ENCODE measurements around the gene TMEM127. TPM values are rescaled to one million over a fixed set of nuclear protein-coding genes. Genes with fewer than 3 reads are reported as not detected.
A peak's percentile ranks its signal among the peaks of the same experiment; 100 is the strongest.

The TMEM127 gene, protein sequence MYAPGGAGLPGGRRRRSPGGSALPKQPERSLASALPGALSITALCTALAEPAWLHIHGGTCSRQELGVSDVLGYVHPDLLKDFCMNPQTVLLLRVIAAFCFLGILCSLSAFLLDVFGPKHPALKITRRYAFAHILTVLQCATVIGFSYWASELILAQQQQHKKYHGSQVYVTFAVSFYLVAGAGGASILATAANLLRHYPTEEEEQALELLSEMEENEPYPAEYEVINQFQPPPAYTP
- total RNA-seq, result 10 to 100 TPM; 20.1 to 38.4 (median 24.9) TPM
- 10 to 100 TPM in 1 of 2 donors, 1 to 10 TPM in 1; 8.2 to 12.6 TPM for polyA plus RNA-seq

DNA sequence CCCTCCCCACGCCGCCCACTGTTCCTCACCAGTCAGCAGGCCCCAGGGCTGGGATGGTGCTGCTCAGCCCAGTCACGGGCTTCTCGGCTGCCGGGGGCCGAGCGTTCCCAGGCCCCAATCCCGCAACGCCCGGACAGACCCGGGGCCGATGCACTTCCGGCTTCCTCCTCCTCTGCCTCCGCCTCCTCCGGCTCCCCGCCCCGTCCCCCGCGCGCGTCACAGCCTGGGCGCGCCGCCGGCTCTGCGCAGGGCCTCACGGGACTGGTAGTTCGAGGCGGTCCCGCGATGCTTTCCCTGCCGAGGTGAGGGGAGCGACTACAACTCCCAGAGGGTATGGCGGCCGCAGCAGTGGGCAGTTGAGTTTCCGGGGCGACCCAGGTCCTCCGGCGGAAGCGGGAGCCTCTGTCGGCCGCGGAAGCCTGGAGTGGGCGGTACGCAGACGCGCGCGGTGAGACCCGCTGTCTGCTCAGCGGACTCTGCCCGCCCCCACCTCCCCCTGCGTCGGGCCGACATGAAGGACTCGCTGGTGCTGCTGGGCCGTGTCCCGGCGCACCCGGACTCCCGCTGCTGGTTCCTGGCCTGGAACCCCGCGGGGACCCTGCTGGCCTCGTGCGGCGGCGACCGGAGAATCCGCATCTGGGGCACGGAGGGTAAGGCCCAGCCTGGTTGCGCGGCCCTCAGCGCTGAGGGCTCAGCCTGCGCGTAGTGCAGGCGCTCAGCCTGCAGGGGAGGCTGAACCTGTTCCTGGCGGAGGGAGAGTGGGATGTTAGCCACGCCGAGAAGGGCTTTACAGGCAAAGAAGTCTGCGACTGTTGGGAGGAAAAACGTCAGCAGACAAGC is at the start of gene TMEM127, which contains the start of gene CIAO1:
Gene TMEM127, minus strand, starts transcription at position 158 of the 840 bp plus-strand sequence. CDS start 616 bp downstream, outside the sequence.
Gene CIAO1, plus strand, starts transcription at position 386 of the 840 bp plus-strand sequence. Its CDS starts 126 bp downstream, at position 512.
- Histone ChIP-seq H3K27ac (peak within 1 kb of the TSS; percentile 61 to 84 (median 74)), H3K9me3 (no peaks in the 10 kb centered on the region), H3K36me3 (peaks cover 9 to 23% (median 9%) of the 10 kb centered on the region in 3 donors), H3K27me3 (no peaks in the 10 kb centered on the region), H3K4me3 (peak within 1 kb of the TSS; percentile 87 to 99 (median 97)), H3K4me1 (peaks cover 18 to 37% (median 25%) of the 10 kb centered on the region in 3 donors)
- TF ChIP-seq, protein P1, sequence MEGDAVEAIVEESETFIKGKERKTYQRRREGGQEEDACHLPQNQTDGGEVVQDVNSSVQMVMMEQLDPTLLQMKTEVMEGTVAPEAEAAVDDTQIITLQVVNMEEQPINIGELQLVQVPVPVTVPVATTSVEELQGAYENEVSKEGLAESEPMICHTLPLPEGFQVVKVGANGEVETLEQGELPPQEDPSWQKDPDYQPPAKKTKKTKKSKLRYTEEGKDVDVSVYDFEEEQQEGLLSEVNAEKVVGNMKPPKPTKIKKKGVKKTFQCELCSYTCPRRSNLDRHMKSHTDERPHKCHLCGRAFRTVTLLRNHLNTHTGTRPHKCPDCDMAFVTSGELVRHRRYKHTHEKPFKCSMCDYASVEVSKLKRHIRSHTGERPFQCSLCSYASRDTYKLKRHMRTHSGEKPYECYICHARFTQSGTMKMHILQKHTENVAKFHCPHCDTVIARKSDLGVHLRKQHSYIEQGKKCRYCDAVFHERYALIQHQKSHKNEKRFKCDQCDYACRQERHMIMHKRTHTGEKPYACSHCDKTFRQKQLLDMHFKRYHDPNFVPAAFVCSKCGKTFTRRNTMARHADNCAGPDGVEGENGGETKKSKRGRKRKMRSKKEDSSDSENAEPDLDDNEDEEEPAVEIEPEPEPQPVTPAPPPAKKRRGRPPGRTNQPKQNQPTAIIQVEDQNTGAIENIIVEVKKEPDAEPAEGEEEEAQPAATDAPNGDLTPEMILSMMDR (IDR thresholded peaks at IDR 0.05), result peak in 1 of 4 donors; percentile 8
- no peak for FAIRE-seq
- intact Hi-C loops (cut with DNase I), result loop anchor here in 2 of 3 donors (10.0 kb wide), 1 partner anchor 61 kb away; the partner anchor contains the start of gene STARD7 (in 2 of the 2)
- peak; percentile 94 to 97 (median 95) for ATAC-seq
- WGBS, 2 donors, result 0% methylated on average over 79 to 81 of the region's 81 CpGs
- peak; percentile 98 to 99 (median 98) for DNase-seq

DNA sequence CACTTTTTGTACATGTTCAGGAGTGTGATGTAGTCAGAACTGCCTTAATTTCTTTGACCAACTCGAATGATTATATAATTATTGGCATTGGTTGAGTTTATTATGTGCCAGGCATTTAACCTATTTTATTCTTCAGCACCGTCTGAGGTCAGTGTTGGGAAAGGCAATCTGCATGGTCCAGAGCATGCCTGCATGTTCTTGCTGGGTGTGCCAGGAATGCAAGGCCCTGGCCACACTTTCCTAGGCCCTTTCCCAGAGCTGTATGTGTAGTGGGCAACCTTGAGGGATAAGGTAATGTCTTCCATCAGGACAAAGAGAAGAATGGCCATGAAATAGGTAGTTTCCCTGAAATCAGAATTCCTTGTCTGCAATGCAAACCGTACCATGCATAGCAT is 49.2 kb upstream of the TMEM127 start:
- no peak for DNase-seq
- 60 to 65% methylated on average over 3 of the region's 3 CpGs for WGBS, 2 donors
- no peak for ATAC-seq
- no peak overlapping the region for H3K27ac ChIP-seq
- H3K4me3 ChIP-seq, result no peak overlapping the region
- no peaks in the 10 kb centered on the region for H3K36me3 ChIP-seq
- no peaks in the 10 kb centered on the region for H3K4me1 ChIP-seq
- peaks cover 0 to 12% (median 0%) of the 10 kb centered on the region in 4 donors for H3K27me3 ChIP-seq
- intact Hi-C loops (cut with DNase I), result no loop called here
- H3K9me3 ChIP-seq, result no peaks in the 10 kb centered on the region
- TF ChIP-seq, protein P1 (IDR thresholded peaks at IDR 0.05), result no peak
- FAIRE-seq, result no peak

- no peak overlapping the region for H3K4me3 ChIP-seq
- DNase-seq (no peak), ATAC-seq (no peak), FAIRE-seq (no peak)
- TF ChIP-seq, protein P1 (IDR thresholded peaks at IDR 0.05), result no peak
- H3K36me3 ChIP-seq, result peaks cover 0 to 3% (median 2%) of the 10 kb centered on the region in 3 donors
- H3K27ac ChIP-seq, result no peak overlapping the region
- peaks cover 3 to 15% (median 7%) of the 10 kb centered on the region in 3 donors for H3K4me1 ChIP-seq
- H3K9me3 ChIP-seq, result no peaks in the 10 kb centered on the region
- no peaks in the 10 kb centered on the region for H3K27me3 ChIP-seq
- intact Hi-C loops (cut with DNase I), result no loop called here
- 81 to 82% methylated on average over 5 of the region's 5 CpGs for WGBS, 2 donors
Measured at GRCh38 chr2:96308248-96308647, 42.5 kb upstream of the TMEM127 start.

GRCh38 chr2:96306370-96306769 is 40.6 kb upstream of the TMEM127 start:
- Histone ChIP-seq H3K36me3 (peaks cover 6 to 21% (median 15%) of the 10 kb centered on the region in 3 donors), H3K4me1 (peaks cover 3 to 15% (median 7%) of the 10 kb centered on the region in 3 donors), H3K4me3 (peak overlapping the region in 2 of 4 donors; percentile 74 to 80), H3K27me3 (no peaks in the 10 kb centered on the region), H3K27ac (no peak overlapping the region), H3K9me3 (no peaks in the 10 kb centered on the region)
- TF ChIP-seq, protein P1 (IDR thresholded peaks at IDR 0.05), result no peak
- no peak for FAIRE-seq
- WGBS, 2 donors, result 69 to 75% methylated on average over 3 of the region's 3 CpGs
- no peak for ATAC-seq
- no peak for DNase-seq
- intact Hi-C loops (cut with DNase I), result no loop called here

All from pancreas (tissue), 10 donors.